Right kidney (tissue), 1 donor: Measurements from ENCODE around the gene SOCS3.

ENCODE experiments used
- DNase-seq: peaks from one replicate; pipeline ENCODE4 v3.0.0-alpha.2; 2016

Gene SOCS3

DNA sequence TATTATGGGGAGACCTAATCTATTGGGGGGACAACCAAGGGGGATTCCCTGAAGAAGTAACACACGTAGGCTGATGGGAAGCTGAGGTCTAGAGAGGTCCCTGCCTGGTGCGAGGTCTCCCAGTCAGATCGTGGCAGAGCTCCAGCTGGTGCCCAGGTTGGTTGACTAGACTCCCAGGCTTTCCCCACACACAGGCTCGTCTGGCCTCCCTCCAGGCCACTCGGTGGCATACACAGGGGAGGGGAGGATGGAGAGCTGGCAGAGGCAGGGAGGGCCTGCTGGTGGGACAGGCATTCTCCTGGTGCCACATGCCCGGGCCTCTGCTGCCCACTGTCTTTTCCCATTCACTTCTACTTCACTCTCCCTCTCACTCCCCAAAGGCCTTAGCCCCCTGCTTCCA is 8.5 kb upstream of the SOCS3 start:
- DNase-seq: no peak

DNA sequence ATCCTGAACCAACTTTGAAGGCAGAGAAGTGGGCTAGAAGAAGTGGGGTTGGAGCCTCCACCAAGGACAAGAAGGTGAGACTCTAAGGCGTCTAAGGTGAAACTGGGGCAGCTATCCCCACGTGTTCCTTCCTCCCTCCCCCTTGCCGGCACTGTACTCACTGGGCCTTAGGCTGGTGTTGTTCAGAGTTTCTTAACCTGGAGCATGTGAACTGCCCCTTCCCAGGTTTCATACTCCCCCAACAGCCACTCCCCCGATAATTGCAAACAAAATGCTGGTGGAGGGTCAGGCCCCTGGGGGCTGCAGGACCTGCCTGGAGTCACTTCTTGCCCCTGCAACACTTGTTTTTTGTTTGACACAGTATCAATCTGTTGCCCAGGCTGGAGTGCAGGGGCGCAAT is 7.3 kb upstream of the SOCS3 start:
- DNase-seq: no peak

DNA sequence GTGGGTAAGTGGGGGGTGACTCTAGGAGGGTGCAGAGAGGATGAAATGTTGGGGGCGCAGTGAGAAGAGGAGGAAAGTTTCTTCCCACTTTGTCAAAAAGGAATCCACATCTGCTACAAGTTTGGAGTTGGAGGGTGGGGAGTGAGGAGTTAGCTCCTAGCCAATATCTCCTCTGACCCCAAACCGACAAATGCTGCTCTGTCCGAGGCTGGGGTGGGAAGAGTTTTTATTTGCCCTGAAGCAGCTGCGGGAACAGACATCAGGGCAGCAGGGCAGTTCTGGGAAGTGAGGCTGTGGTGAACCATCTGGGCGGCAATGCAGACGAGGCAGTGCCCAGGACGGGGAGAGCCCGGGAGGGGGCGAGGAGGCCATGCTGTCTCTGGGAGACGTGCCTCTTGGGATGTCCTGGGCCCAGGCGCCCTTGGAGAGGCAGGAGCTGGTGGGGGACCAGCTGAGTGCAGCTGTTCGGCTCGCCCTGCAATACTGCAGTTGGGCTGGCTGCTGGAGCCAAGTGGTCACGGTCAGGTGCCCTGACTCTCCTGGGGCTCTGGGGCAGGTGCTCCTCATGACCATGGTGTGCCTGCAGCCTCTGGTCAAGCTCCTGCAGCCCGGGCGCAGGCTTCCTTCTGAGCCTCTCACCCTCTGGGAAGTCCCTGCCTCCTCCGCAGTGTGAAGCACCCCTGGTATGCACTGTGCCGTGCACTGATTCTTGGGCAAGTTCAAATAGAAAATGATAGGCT is 6.4 kb upstream of the SOCS3 start:
- no peak for DNase-seq

DNA sequence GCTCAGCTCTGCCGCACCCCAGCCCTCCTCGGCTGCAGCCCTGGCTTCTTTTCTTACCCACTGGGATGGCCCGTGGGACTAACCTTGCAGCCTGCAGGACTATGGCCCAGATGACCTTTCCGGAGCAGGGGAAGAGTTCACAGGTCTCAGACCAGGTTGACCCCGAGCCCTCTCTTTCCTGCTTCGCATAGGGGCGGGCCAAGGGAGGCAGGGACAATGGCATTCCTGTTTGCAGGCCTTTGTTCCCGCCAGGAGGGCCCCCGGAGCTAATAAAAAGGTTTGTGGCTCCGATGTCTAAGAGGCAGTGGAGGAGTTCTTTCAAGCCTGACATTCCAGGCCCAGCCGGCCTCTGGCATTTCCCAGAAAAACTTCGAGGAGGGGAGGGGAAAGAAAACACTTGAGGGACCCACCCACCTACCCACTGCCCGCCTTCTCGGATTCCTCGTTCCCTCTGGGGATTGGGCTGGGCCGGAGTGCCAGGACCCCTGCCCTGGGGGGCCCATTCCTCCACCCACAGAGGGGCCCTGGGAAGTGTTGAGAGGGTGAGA is 5.8 kb upstream of the SOCS3 start:
- DNase-seq: peak; percentile 81

DNA sequence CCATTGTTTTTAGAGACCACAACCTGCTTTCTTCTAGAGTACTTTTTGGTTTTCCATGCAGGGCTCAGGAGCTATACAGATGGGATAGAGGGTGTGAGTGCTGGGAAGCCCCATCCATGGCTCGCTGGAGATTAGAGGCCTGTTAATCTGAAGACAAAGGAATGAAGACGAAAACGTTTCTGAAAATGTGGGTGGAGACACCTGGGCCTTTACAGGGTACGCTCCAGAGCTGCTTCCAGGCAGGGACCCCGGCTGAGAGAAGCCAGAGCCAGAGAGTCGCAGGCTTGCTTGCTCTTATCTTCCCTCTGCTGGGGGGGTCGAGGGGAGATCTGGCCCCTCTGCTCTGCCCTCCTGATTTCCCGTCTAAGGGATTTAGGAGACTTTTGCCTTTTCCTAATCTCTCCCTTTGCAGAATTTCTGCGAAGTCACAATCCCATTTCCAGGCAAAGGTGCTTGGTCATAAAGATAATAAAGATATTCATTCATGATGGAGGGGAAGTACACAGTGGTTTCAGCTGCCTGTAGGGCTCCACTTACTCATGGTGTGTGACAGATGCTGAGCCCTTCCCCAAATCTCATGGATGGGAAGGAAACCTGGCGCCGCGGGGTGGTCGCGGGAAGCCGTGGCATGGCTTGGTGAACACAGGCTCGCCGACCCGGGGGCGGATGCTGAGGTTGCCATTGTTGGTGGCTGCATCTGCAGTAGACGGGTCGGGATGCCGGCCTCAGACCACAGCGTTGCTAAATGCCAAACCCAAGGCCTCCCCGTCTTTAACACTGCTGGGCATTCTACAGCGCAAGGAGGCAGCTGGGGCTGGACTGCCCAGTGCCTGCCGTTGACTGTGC is 4.8 kb upstream of the SOCS3 start:
- DNase-seq: peak; percentile 56

DNA sequence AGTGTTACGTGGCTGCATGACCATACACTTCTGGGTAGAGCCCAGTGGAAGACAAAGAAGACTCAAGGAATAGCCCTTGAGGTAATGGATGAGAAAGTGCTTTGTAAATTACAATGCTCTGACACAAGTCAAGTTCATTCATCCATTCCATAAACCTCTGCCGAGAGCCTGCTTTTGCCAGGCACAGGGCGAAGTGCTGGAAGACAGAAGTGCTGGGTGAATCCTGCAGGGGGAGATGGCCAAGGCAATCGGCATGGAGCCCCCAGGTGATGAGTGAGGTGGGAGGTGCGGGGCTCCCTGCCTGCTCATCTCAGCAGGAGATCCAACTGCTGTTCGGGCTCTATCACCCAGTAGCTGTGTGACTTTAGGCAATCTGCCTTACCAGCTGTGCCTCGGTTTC is 2.8 kb upstream of the SOCS3 start:
- no peak for DNase-seq

DNA sequence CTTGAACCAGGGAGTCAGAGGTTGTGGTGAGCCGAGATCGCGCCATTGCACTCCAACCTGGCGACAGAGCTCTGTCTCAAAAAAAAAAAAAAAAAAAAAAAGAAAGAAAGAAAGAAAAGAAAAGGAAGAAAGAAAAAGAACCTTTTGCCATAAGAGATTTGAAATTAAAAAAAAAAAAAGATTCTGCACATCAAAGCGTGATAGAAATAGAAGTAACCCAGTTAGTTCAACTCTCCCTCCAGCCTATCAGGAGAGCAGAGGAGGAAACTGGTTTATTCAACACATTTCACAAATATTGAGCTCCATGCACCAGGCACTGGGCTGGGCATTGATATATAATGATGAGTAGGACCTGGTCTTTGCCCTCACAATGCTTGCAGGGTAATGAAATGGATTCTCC is 2.4 kb upstream of the SOCS3 start:
- DNase-seq: no peak

DNA sequence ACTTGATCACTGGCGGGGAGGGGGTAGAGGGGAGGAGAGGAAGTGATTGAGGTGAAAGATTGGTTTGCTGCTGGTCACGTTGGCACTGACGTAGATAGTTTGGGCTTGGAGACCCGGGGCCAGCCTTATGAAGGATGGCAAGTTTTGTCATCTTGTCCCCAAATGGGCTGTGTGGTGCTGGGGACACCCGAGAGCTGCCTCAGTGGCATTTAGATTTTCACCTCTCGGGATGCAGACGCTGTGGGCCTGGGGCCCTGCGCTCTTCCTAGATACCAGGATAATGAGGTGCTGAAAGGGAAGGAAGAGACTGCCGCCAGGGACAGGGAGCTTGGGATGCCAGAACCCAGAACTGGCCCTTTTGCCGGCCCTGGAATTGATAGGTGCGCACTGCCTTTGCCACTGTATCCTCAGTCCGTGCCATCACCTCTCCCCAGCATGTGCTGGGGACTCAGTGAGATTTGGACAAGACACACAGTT is 1.4 kb upstream of the SOCS3 start:
- DNase-seq: no peak

DNA sequence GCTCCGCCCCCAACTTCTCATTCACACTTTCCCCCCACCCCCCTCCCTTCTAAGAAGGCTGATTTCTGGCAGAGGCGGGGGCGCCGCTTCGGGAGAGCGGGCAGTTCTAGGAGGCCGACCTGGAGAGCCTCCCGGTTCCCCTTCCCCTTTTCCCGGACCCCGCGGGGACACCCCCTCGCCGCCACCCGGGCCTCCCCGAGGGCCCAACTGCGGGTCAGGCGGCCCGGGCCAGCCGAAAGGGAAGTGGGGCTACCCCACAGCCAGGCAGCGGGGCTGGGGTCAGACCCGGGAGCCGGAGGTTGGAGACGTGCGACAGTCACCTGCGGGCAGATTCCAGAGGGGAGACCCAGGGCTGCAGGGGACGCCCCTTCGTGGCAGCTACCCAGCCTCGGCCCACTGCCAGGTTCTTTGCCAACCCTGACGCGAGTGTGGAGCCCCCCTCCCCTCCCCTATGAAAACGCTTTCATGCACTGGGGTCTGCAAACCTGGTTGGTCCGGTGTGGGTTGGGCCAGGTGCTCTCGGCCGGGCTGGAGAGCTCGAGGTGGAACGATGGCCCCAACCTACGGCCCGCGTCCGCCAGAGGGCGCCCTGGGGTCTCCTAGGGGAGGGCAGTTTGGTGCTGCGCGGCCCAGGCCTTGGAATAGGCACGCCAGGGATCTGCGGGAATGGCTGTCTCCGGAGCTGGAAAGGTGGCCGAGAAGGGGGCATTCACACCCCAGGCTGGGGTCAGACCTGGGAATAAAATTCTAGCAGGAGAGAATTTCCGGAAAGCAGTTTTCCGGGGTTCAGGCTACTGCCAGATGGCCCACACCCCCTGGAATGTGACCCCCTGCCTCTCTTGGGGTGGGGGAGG is 721 bp upstream of the SOCS3 start:
- peak; percentile 97 for DNase-seq

DNA sequence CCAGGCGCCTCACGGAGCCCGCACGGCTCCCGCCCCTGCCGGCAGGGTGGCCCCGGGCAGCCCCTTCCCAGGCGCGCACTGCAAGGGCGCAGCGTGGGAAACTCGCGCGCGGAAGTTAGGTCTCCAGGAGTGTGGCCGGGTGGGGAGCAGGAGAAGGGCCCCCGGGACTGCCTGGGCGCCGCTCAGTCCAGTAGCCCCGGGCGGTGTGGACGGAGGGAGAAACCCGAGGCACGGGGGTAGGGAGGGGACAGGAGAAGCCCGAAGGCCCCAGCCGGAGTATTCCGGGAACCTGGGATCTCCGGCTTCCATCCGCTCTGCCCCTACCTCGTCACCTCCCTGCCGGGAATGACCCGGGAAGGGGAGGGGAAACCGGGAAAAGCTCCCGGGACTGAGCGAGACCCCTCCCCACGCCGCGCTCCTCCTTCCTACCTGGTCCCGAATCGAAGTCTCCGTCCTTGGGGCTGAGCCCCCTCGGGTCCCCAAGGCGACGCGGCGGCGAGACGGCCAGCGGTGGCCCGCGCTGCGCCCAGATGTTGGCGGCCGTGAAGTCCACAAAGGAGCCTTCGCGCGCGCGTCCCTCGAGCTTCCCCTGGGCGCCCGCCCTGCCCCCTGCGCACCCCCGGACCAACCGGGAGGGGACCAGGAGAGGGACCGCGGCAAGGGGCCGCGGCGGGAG is 418 bp downstream of the SOCS3 start:
- DNase-seq: peak; percentile 88

DNA sequence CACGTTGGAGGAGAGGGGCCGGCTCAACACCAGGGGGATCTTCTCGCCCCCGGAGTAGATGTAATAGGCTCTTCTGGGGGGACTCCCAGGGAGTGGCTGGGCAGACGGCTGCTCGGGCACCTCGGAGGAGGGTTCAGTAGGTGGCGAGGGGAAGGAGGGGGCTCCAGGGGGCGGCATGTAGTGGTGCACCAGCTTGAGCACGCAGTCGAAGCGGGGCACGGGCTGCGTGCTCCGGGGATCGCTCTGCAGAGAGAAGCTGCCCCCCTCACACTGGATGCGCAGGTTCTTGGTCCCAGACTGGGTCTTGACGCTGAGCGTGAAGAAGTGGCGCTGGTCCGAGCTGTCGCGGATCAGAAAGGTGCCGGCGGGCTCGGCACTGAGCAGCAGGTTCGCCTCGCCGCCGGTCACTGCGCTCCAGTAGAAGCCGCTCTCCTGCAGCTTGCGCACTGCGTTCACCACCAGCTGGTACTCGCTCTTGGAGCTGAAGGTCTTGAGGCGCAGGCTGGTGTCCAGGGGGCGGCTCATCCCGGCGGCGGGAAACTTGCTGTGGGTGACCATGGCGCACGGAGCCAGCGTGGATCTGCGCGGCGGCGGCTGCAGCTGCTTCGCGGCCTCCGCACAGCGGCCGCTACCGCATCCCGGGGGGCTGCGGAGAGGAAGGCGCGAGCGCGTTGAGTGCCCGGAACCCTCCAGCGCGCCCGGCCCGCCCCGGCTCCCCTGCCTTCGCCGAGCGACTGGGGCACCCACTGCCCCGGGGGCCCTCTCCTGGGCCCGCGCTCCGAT is 1.1 kb downstream of the SOCS3 start:
- DNase-seq: peak; percentile 89

DNA sequence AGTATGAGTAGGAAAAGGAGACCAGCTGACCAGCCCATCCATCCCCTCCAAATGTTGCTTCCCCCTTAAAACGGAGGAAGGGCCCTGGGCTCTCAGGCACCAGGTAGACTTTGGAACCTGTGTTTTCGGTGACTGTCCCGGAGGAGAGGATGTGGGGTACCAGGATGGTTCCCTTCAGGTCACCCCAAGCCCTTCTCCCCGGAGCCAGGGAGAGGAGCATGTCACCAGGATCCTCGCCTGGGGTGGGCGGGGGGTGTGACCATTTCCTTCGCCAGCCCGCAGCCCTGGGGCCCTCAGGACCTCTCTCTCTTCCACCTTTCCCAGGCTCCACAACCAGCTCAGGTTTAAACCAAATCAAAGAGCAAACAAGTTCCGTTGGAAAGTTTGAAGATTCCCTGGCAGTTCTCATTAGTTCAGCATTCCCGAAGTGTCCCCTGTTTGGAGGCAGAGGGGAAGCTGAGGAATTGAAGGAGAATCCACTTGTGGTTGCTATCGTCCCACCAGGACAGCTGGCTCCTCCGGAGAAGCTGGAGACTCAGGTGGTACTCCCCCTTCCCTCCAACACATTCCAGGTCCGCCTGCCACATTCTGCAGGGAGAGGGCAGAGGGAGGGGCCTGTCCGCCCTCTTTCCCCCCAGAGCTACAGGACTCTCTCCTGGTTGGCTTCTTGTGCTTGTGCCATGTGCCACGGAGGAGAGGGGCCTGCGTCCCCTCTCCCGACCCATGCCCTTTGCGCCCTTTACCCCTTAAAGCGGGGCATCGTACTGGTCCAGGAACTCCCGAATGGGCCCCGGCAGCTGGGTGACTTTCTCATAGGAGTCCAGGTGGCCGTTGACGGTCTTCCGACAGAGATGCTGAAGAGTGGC is 2.0 kb downstream of the SOCS3 start:
- DNase-seq: peak; percentile 38

DNA sequence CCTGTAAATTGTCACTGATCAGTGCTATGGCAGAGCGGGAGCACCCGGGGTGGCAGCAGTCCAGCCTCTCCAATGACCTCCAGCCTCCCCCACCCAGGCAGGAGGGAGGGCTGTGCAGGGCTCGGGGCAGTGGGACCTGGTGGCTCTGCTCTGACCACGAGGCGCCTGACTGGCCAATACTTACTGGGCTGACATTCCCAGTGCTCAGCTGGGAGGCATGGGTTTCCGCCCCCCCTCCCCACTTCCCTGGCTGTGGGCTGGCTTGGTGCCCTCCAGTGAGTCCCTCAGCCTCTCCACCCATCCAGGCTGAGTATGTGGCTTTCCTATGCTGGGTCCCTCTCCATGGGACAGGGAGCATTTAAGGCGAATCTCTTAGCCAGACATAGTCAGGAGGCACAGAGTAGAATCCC is 2.7 kb downstream of the SOCS3 start:
- no peak for DNase-seq

DNA sequence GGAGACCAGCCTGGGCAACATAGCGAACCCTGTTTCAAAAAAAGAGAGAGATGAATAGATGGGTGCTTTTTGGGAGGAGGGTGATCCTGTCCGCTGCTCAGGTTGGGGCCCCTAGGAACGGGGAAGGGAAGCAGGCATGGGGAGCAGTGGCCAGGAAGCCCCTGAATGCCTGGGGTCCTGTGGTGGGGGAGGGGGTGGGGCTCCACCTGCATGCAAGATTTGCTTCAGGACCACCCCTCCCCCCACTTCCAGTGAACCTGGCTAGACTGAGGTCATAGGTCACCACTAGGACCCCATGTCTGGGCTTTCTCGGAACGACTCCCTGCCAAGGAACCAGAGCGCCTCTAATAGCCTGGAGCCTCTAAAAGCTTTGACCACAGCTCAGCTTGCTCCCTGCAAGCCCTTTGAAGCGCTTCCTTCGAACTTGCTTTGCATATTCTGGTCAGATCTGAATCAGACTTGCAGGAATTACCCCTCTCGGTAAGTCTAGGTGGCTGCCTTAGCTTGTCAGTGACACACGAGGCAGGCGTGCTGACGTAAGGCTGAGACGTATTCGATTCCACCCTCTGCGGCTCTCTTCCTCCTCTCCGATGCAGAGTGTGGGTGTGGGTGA is 3.7 kb downstream of the SOCS3 start:
- no peak for DNase-seq

DNA sequence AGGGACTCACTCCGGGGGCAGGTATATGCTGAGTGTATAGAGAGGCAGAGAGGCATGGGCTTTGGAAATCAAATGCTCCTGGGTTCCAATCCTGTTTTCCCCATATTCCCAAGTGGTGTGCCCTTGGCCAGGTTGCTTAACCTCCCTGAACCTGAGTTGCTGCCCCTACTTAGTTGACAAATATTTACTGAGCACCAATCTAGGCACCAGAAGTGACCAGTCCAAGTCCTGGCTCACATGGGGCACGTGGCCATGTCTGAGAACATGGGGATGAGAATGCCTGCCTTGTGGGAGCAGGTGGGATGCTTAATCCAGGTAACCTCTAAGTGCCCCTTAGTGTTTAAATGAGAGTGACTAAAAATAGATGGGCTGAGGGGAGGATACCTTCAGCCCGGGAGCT is 4.2 kb downstream of the SOCS3 start:
- no peak for DNase-seq

DNA sequence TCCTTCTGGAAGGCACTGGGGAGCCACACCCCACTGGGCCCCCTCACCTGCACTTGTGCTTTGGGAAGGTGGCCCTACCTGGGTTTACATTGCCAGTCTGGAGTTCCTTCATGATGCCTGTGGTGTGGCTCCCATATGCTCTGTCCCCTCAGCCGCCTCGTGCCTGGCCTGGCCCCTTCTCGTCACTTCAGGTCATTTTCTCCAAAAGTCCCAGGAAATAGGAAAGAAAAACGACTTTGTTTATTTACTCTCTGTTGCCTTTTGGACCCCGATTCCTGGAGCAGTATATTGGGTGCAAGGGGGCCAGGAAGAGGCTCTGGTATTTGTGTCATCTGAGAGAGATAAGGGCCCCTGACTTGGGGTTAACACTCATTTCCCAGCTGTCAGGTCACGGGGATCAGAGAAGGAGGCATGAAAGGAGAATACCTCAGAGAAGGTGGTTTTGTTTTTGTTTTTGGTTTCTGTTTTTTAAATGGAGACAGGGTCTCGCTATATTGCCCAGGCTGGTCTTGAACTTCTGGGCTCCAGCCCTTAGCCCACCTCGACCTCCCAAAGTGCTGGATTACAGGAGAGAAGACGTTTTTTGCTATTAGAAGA is 4.7 kb downstream of the SOCS3 start:
- no peak for DNase-seq

DNA sequence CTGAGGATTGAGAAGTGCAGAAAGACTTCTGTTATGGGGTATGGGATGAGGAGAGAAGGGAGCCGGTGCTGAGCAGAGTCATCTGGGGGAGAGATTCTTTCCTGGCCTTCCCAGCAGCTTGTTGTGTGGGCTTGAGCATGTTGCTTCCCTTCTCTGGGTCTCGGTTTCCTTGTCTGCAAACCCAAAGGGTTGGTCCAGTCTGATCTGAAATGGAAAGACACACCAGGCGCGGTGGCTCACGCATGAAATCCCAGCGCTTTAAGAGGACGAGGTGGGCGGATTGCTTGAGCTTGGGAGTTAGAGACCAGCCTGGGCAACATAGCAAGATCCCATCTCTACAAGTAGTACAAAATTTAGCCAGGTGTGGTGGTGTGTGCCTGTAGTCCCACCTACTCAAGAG is 6.0 kb downstream of the SOCS3 start:
- no peak for DNase-seq

DNA sequence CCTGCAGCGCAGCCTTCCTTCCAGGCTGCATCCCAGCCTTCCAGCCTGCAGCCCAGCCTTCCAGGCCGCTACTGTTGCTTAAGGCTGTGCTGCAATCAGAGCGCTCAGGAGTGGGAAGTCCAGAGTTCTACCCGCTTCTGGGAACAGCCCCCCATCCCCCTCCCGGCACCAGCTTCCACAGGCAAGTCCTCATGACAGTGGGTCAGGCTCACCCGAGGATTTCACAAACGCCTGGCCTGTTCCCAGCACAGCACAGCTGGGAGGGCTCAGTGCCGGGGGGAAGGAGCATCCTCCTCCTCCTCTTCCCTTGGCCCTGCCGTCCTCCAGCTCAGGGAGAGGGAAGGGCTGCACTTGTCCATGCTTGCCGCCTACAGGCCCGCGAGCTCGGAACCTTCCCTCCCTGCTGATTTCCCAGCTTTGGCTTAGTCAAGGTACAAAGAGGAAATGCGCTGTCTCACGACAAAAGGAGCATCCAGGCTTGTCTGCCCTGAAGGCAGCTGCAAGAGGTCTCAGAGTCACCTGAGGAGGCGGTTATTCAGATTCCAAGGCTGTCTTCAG is 8.3 kb downstream of the SOCS3 start:
- DNase-seq: peak; percentile 66
